ENCODE data around the gene PRODH2. TPM values are rescaled to one million over a fixed set of nuclear protein-coding genes. Genes with fewer than 3 reads are reported as not detected.

The PRODH2 gene
- total RNA-seq, 4 donors from 2014 or later = not detected

DNA sequence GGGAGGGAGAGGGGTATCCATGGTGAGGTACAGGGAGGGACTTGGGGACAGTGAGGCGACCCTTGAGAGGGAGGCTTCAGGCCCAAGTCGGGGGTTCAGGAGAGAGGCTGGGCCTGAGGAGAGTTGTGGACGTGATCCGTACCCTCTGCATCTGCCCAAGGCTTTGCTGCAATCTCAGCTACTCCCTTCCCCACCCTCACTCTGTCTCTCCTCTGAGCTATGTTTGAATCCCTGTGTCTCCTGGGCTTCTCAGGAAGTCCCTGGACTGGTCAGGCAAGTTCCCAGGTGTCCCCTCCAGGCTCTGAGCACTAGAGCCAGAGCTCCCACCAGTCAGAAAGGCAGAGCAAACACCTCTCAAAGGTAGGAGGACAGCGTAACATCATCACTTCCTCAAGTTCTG lies 62.5 kb downstream of the PRODH2 start:
- no peak overlapping the region for H3K4me3 ChIP-seq (ENCODE audit: low read depth, poor library complexity, severe bottlenecking)
- DNase-seq (ENCODE audit: low spot score in 2 of 2) = no peak
- intact Hi-C loops (cut with DNase I; ENCODE audit: low total_unique reads) = no loop called here
- WGBS, 2 donors = 77 to 89% methylated on average over 5 of the region's 5 CpGs
- TF ChIP-seq, protein P1, sequence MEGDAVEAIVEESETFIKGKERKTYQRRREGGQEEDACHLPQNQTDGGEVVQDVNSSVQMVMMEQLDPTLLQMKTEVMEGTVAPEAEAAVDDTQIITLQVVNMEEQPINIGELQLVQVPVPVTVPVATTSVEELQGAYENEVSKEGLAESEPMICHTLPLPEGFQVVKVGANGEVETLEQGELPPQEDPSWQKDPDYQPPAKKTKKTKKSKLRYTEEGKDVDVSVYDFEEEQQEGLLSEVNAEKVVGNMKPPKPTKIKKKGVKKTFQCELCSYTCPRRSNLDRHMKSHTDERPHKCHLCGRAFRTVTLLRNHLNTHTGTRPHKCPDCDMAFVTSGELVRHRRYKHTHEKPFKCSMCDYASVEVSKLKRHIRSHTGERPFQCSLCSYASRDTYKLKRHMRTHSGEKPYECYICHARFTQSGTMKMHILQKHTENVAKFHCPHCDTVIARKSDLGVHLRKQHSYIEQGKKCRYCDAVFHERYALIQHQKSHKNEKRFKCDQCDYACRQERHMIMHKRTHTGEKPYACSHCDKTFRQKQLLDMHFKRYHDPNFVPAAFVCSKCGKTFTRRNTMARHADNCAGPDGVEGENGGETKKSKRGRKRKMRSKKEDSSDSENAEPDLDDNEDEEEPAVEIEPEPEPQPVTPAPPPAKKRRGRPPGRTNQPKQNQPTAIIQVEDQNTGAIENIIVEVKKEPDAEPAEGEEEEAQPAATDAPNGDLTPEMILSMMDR (IDR thresholded peaks at IDR 0.05) = no peak
- TF ChIP-seq POLR2A (IDR thresholded peaks at IDR 0.05) = no peak

Other genes starting within 250 kb of the PRODH2 start
- not detected for gene ATP4A, start 249.2 kb downstream of the PRODH2 start, total RNA-seq
- gene PMIS2, start 226.7 kb downstream of the PRODH2 start, total RNA-seq = not detected
- gene HAUS5, start 200.1 kb downstream of the PRODH2 start, total RNA-seq = 10 to 100 TPM in 3 of 4 donors, 1 to 10 TPM in 1; 8.9 to 15.7 (median 12.2) TPM
- gene RBM42, start 183.8 kb downstream of the PRODH2 start, total RNA-seq = 10 to 100 TPM; 64.1 to 82.4 (median 75.5) TPM
- gene ETV2, start 171.1 kb downstream of the PRODH2 start, total RNA-seq = 1 to 10 TPM in 3 of 4 donors, not detected in 1; 1.2 to 1.8 (median 1.6) TPM
- gene COX6B1, start 164.5 kb downstream of the PRODH2 start, total RNA-seq = 100 to 1,000 TPM; 266 to 629 (median 309) TPM
- 10 to 100 TPM in 2 of 4 donors, 1 to 10 TPM in 2; 5.1 to 45.2 (median 16.5) TPM for gene UPK1A, start 146.3 kb downstream of the PRODH2 start, total RNA-seq
- not detected for gene ZBTB32, start 108.3 kb downstream of the PRODH2 start, total RNA-seq
- 10 to 100 TPM; 33.1 to 74.7 (median 42.0) TPM for gene KMT2B, start 94.8 kb downstream of the PRODH2 start, total RNA-seq
- 10 to 100 TPM in 1 of 4 donors, 1 to 10 TPM in 3; 1.4 to 11.3 (median 5.1) TPM for gene IGFLR1, start 70.4 kb downstream of the PRODH2 start, total RNA-seq
- gene U2AF1L4, start 67.4 kb downstream of the PRODH2 start, total RNA-seq = 10 to 100 TPM; 12.6 to 20.0 (median 18.5) TPM
- 10 to 100 TPM; 13.7 to 47.4 (median 30.8) TPM for gene PSENEN, start 67.2 kb downstream of the PRODH2 start, total RNA-seq
- 10 to 100 TPM in 2 of 4 donors, 1 to 10 TPM in 2; 4.7 to 15.0 (median 10.3) TPM for gene LIN37, start 64.3 kb downstream of the PRODH2 start, total RNA-seq
- 1 to 10 TPM; 2.5 to 9.4 (median 3.9) TPM for gene HSPB6, start 55.8 kb downstream of the PRODH2 start, total RNA-seq
- gene PROSER3, start 54.7 kb downstream of the PRODH2 start, total RNA-seq = 10 to 100 TPM in 3 of 4 donors, 1 to 10 TPM in 1; 9.2 to 20.4 (median 12.9) TPM
- gene ARHGAP33, start 37.3 kb downstream of the PRODH2 start, total RNA-seq = 10 to 100 TPM in 2 of 4 donors, 1 to 10 TPM in 2; 3.6 to 25.7 (median 13.8) TPM
- not detected for gene NPHS1, start 39.7 kb upstream of the PRODH2 start, total RNA-seq
- gene KIRREL2, start 44.1 kb upstream of the PRODH2 start, total RNA-seq = under 1 TPM in 1 of 4 donors, not detected in 3; 0.32 TPM
- 1 to 10 TPM; 1.6 to 5.6 (median 2.3) TPM for gene APLP1, start 55.7 kb upstream of the PRODH2 start, total RNA-seq
- 100 to 1,000 TPM in 1 of 4 donors, 10 to 100 TPM in 1, 1 to 10 TPM in 2; 5.9 to 476 (median 25.8) TPM for gene NFKBID, start 87.7 kb upstream of the PRODH2 start, total RNA-seq
- 1 to 10 TPM in 2 of 4 donors, under 1 TPM in 1, not detected in 1; 0.79 to 8.4 (median 4.4) TPM for gene HCST, start 89.7 kb upstream of the PRODH2 start, total RNA-seq
- 10 to 100 TPM; 25.7 to 29.9 (median 28.4) TPM for gene TYROBP, start 95.5 kb upstream of the PRODH2 start, total RNA-seq
- 10 to 100 TPM in 3 of 4 donors, 1 to 10 TPM in 1; 6.8 to 17.9 (median 11.4) TPM for gene LRFN3, start 123.5 kb upstream of the PRODH2 start, total RNA-seq
- 10 to 100 TPM; 51.6 to 83.8 (median 64.4) TPM for gene SDHAF1, start 182.3 kb upstream of the PRODH2 start, total RNA-seq
- gene SYNE4, start 196.0 kb upstream of the PRODH2 start, total RNA-seq = 1 to 10 TPM in 2 of 4 donors, under 1 TPM in 1, not detected in 1; 0.89 to 5.8 (median 1.8) TPM
- gene ALKBH6, start 201.4 kb upstream of the PRODH2 start, total RNA-seq = 10 to 100 TPM; 11.9 to 37.9 (median 25.0) TPM
- gene CLIP3, start 220.0 kb upstream of the PRODH2 start, total RNA-seq = 10 to 100 TPM in 1 of 4 donors, 1 to 10 TPM in 3; 2.1 to 42.3 (median 4.8) TPM
- 10 to 100 TPM in 1 of 4 donors, 1 to 10 TPM in 3; 9.1 to 27.4 (median 9.5) TPM for gene THAP8, start 241.4 kb upstream of the PRODH2 start, total RNA-seq
- gene WDR62, start 242.1 kb upstream of the PRODH2 start, total RNA-seq = 1 to 10 TPM; 1.3 to 3.0 (median 2.3) TPM